Fibroblast of mammary gland (primary cell): ENCODE measurements around the gene PTGS2.
A peak's percentile ranks its signal among the peaks of the same experiment; 100 is the strongest.
"Not testable (repeated sequence)": the region's sequence is repeated elsewhere in the genome, so short reads cannot be mapped to it uniquely, and the experiment has no call there.

Source experiments
- DNase-seq: peaks from one replicate; pipeline ENCODE4 v3.0.0-alpha.2; 2010; ENCODE audit warnings: low read depth
- H3K4me3 ChIP-seq: 2 replicates; pipeline ENCODE4 v1.5.1; 2011; ENCODE audit warnings: low read depth, mild to moderate bottlenecking, low read length, moderate library complexity; ENCODE audit not compliant: control insufficient read depth
- CTCF ChIP-seq: conservative IDR thresholded peaks from 2 replicates; pipeline ENCODE4 v1.5.1; 2011; ENCODE audit warnings: low read depth, low read length, inconsistent platforms; ENCODE audit not compliant: control insufficient read depth, insufficient read depth

PTGS2 gene

GRCh38 chr1:186671136-186671825 lies 8.9 kb downstream of the PTGS2 start:
- DNase-seq: no peak
- H3K4me3 ChIP-seq: no peak overlapping the region
- no peak for TF ChIP-seq CTCF

- no peak for TF ChIP-seq CTCF
- DNase-seq: no peak
- no peak overlapping the region for H3K4me3 ChIP-seq
These were observed 9.7 kb downstream of the PTGS2 start for GRCh38 chr1:186670297-186671135.

- not testable (repeated sequence) for H3K4me3 ChIP-seq, DNase-seq
These were observed 10.4 kb downstream of the PTGS2 start for GRCh38 chr1:186669784-186670183.

GRCh38 chr1:186664217-186664616 lies 16.0 kb downstream of the PTGS2 start:
- DNase-seq, H3K4me3 ChIP-seq: not testable (repeated sequence)

GRCh38 chr1:186662752-186663151 lies 17.5 kb downstream of the PTGS2 start:
- peak; percentile 33 for DNase-seq
- no peak for TF ChIP-seq CTCF
- H3K4me3 ChIP-seq: no peak overlapping the region

- DNase-seq: no peak
- TF ChIP-seq CTCF: no peak
These were observed 20.3 kb downstream of the PTGS2 start for GRCh38 chr1:186659890-186660341.

GRCh38 chr1:186658999-186659398 lies 21.2 kb downstream of the PTGS2 start:
- no peak for TF ChIP-seq CTCF
- no peak for DNase-seq
- no peak overlapping the region for H3K4me3 ChIP-seq

More at GRCh38 chr1:186659890-186660341, 20.3 kb downstream of the PTGS2 start:
- H3K4me3 ChIP-seq: no peak overlapping the region

- no peak for DNase-seq
- TF ChIP-seq CTCF: no peak
- H3K4me3 ChIP-seq: no peak overlapping the region
These were observed 22.7 kb downstream of the PTGS2 start for GRCh38 chr1:186657481-186657880.
